Measurements from ENCODE around the gene KIF26B.
"Not testable (repeated sequence)": the region's sequence is repeated elsewhere in the genome, so short reads cannot be mapped to it uniquely, and the experiment has no call there.

KIF26B gene

DNA sequence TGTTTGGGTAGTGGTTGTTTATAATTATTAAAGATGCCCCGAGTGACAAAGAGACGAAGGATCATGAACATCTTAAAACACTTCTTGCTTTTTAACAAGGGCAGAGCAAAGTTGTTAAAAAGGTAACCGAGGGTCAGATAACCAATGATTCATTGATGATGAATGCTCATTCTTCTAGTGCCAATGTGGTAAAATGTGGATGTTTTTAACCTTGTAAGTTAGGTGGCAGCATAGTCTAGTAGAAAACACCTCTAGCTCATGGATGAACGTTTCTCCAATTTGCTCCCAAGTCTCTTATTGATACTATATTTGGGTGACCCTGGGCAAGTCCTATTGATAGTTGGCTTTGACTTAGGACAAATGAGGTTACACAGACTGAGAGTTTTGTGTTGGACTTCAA is 167.9 kb downstream of the KIF26B start:
- DNase-seq: no peak
- Histone ChIP-seq H3K36me3 (no peaks in the 10 kb centered on the region; the same call in 1 of the 2 replicates), H3K27me3 (no peaks in the 10 kb centered on the region)

DNA sequence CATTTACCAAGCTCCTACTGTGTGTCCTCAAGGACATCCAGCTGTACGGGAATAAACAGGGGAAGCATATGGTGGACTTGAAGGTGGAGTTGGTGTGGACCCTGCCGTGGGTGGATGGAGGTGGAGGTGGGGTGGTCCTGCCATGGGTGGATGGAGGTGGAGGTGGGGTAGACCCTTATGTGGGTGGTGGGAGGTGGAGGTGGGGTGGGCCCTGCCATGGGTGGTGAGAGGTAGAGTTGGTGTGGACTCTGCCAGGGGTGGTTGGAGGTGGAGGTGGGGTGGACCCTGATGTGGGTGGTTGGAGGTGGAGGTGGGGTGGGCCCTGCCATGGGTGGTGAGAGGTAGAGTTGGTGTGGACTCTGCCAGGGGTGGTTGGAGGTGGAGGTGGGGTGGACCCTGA is 169.0 kb downstream of the KIF26B start:
- not testable (repeated sequence) for H3K4me1 ChIP-seq; H3K9me3 ChIP-seq; H3K4me3 ChIP-seq (ENCODE audit: low read depth, low read length); H3K36me3 ChIP-seq; DNase-seq; H3K27me3 ChIP-seq

More for the DNA sequence above, 167.9 kb downstream of the KIF26B start:
- Histone ChIP-seq H3K4me1 (no peaks in the 10 kb centered on the region; the same call in 1 of the 2 replicates), H3K9me3 (no peaks in the 10 kb centered on the region), H3K4me3 (ENCODE audit: low read depth, low read length) (no peak overlapping the region)
- TF ChIP-seq, protein P1, sequence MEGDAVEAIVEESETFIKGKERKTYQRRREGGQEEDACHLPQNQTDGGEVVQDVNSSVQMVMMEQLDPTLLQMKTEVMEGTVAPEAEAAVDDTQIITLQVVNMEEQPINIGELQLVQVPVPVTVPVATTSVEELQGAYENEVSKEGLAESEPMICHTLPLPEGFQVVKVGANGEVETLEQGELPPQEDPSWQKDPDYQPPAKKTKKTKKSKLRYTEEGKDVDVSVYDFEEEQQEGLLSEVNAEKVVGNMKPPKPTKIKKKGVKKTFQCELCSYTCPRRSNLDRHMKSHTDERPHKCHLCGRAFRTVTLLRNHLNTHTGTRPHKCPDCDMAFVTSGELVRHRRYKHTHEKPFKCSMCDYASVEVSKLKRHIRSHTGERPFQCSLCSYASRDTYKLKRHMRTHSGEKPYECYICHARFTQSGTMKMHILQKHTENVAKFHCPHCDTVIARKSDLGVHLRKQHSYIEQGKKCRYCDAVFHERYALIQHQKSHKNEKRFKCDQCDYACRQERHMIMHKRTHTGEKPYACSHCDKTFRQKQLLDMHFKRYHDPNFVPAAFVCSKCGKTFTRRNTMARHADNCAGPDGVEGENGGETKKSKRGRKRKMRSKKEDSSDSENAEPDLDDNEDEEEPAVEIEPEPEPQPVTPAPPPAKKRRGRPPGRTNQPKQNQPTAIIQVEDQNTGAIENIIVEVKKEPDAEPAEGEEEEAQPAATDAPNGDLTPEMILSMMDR (IDR thresholded peaks at IDR 0.05; ENCODE audit: low read depth, low read length): 0 out of 2 replicates have a peak, but pooled peaks have one; percentile 7

DNA sequence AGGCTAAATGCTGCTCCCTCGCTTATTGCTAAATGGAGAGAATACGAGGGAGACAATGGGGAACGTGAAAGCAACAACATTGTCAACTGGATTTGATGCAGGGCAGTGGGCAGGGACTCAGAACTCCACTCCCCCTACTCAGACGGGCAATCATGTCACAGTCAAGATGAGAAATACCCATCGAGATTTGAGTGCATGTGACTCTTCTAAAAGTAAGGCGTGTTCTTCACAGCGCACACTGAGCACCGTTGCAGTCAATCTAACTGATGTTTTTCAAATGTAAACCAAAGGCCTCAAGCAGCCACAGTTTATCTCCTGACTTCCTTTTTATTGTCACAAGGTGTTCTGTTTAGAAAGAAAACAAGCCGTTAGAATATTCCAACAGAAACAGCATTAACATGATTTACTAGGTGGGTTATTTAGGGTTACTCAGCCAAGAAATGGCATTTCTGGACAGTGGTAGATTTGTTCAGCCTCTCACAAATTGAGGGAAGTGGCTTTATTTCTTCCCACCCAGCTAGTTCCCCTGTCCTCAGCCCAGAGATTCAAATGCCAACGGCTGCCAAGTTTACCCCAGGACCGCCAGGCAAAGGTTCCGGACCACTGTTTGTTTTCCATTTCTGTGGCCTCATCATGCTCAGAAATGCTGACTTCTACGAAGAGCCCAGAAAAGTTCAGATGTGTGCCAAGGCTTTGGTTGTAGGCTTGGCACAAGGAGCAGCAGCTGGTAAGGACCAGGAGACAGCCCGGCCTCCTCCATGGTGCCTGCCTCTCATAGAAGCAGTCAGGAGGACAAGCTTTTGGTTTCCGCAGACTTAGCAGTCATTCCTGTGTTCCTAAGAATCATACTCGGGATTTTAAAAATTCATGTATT is 171.4 kb downstream of the KIF26B start:
- no peaks in the 10 kb centered on the region; the same call in 1 of the 2 replicates for H3K4me1 ChIP-seq
- no peaks in the 10 kb centered on the region for H3K9me3 ChIP-seq
- H3K4me3 ChIP-seq (ENCODE audit: low read depth, low read length): no peak overlapping the region
- no peak for DNase-seq
- no peaks in the 10 kb centered on the region; the same call in 1 of the 2 replicates for H3K36me3 ChIP-seq
- TF ChIP-seq, protein P1 (IDR thresholded peaks at IDR 0.05; ENCODE audit: low read depth, low read length): no peak
- H3K27me3 ChIP-seq: no peaks in the 10 kb centered on the region

DNA sequence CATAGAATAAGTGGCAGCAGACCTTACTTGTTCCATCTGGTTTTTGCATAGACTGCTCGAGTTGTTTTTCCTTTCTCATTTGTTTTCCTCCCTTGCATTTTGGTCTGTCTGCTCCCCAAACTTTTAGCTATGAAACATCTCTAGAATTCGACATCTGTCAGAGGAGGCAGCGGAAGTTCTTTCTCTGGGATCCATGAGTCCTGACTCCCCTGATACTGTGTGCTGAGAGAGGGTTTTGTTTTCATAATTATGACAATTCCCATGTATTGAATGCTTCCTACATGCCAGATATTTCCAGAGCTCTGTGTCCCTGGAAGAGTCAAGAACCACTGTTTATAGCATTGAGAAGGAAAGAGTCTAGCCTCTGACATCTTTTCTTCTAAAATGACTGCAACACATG is 172.6 kb downstream of the KIF26B start:
- Histone ChIP-seq H3K9me3 (no peaks in the 10 kb centered on the region), H3K4me3 (ENCODE audit: low read depth, low read length) (no peak overlapping the region), H3K4me1 (no peaks in the 10 kb centered on the region; the same call in 1 of the 2 replicates), H3K27me3 (no peaks in the 10 kb centered on the region), H3K36me3 (no peaks in the 10 kb centered on the region)
- TF ChIP-seq, protein P1 (IDR thresholded peaks at IDR 0.05; ENCODE audit: low read depth, low read length): no peak
- no peak for DNase-seq

DNA sequence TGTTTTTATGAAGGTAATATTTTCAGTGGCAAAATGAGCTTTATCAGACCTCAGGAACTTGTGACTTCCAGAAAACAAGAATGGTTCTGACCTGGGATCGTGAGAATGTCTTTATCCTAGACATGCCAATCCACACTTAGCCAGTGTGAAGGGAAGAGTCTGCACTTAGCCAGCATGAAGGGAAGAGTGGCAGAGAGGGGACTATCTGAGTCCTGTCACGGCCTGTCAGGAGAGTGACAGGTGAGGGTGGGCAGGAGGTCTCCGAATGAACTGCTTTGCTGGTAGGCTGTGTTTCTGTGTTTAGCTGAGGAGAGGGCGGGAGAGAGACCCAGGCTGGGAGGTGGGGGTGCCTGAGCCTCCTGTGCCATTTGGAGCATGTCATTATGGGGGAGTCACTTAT is 173.1 kb downstream of the KIF26B start:
- H3K4me3 ChIP-seq (ENCODE audit: low read depth, low read length): no peak overlapping the region
- DNase-seq: no peak
- TF ChIP-seq, protein P1 (IDR thresholded peaks at IDR 0.05; ENCODE audit: low read depth, low read length): no peak
- no peaks in the 10 kb centered on the region for H3K9me3 ChIP-seq
- H3K27me3 ChIP-seq: no peaks in the 10 kb centered on the region
- H3K36me3 ChIP-seq: no peaks in the 10 kb centered on the region
- no peaks in the 10 kb centered on the region; the same call in 1 of the 2 replicates for H3K4me1 ChIP-seq

DNA sequence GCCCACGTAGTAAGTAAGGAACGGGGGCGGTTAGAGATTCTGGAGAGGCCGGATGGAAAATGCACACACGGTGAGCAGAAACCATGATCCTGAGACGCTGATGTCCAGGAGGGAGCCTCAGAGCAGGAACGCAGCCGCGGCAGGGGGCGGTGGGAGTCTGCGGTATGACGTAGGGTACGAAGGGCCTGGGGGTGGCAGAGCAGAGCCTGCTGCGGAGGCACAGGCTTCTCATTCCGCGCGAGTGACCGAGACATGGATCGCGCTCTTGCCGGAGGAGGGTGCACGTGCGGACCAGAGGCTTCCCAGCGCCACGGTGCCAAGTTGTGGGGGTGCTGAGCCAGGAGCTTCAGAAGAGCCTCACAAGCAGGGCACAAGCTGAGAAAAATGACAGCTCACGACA is 176.2 kb downstream of the KIF26B start:
- peak overlapping the region; percentile 37 for H3K4me3 ChIP-seq (ENCODE audit: low read depth, low read length)
- TF ChIP-seq, protein P1 (IDR thresholded peaks at IDR 0.05; ENCODE audit: low read depth, low read length): no peak

More for the DNA sequence above, 176.2 kb downstream of the KIF26B start:
- Histone ChIP-seq H3K4me1 (no peaks in the 10 kb centered on the region; the same call in 1 of the 2 replicates), H3K9me3 (no peaks in the 10 kb centered on the region), H3K36me3 (no peaks in the 10 kb centered on the region), H3K27me3 (no peaks in the 10 kb centered on the region)
- DNase-seq: peak; percentile 59
